Prostate gland (tissue), 2 donors: ENCODE measurements around the gene APOBEC3B.

ENCODE experiments used
- POLR2A ChIP-seq: fragments of 450-650 bp; IDR thresholded peaks from one replicate; pipeline ENCODE4 v1.6.1; 2016; ENCODE audit warnings: antibody characterized with exemption, mild to moderate bottlenecking
- POLR2AphosphoS5 ChIP-seq: sonication (generic); formaldehyde crosslinking; IDR thresholded peaks from one replicate; pipeline ENCODE4 v1.6.1; 2017; ENCODE audit warnings: antibody characterized with exemption
- TF ChIP-seq, protein P1 (sequence below), 4 experiments: fragments of 200-600 bp in 2 of 4; fragments of 450-650 bp in 2 of 4; sonication (generic) in 2 of 4; IDR thresholded peaks; 1 replicate in 3 of 4; 2 replicates in 1 of 4; pipeline ENCODE4 v1.5.1; 2016 to 2019; ENCODE audit warnings: antibody characterized with exemption in 4 of 4, mild to moderate bottlenecking in 2 of 4, moderate library complexity in 2 of 4

DNA sequence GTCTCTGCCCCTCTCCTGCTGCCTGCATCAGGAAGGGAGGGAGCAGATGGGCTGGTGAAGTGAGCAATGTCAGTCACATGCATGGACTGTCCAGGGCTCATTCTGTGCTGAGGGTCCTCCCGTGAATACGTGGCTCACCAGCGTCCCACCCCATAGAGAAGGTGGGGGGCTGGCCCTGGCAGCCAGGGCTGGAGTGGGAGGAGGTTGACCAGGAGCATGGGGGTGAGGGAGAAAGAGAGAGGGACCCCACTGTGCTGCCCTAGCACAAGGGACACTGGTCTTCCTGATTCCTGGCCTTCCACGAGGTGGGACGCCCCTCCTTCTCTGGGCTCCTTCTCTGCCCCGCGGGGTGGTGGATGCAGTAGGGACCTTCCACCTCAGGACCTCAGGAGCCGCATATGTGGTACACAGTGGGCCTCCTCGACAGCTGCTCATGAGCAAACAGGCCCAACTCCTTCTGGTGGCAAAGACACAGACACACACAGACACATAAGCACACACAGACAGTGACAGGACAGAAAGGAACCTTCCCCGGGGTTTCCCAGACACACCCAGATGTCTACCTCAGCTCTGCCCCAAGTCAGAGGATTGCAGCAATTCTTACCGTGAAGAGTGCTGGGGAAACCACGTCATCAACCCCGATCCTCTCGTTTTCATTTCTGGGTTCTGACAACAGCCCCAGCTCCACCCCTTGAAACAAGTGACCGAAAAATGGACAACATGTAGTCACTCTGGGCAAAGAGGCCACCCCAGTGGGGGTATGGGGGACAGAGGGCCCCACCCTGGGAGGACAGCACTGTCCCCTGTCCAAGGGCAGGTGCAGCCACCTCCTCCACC is 28.4 kb upstream of the APOBEC3B start:
- TF ChIP-seq POLR2AphosphoS5 (no peak), POLR2A (no peak)
- TF ChIP-seq, protein P1, sequence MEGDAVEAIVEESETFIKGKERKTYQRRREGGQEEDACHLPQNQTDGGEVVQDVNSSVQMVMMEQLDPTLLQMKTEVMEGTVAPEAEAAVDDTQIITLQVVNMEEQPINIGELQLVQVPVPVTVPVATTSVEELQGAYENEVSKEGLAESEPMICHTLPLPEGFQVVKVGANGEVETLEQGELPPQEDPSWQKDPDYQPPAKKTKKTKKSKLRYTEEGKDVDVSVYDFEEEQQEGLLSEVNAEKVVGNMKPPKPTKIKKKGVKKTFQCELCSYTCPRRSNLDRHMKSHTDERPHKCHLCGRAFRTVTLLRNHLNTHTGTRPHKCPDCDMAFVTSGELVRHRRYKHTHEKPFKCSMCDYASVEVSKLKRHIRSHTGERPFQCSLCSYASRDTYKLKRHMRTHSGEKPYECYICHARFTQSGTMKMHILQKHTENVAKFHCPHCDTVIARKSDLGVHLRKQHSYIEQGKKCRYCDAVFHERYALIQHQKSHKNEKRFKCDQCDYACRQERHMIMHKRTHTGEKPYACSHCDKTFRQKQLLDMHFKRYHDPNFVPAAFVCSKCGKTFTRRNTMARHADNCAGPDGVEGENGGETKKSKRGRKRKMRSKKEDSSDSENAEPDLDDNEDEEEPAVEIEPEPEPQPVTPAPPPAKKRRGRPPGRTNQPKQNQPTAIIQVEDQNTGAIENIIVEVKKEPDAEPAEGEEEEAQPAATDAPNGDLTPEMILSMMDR (IDR thresholded peaks at IDR 0.05): no peak
